Activated CD4-positive, alpha-beta T cell treated with anti-CD3 and anti-CD28 coated beads for 1 hour (primary cell): ENCODE data around the gene TAPBPL.
A peak's percentile ranks its signal among the peaks of the same experiment; 100 is the strongest.
"Not testable (repeated sequence)": the region's sequence is repeated elsewhere in the genome, so short reads cannot be mapped to it uniquely, and the experiment has no call there.

Source experiments
- DNase-seq: peaks from one replicate; pipeline ENCODE4 v3.0.0-alpha.2; 2020

TAPBPL gene

DNA sequence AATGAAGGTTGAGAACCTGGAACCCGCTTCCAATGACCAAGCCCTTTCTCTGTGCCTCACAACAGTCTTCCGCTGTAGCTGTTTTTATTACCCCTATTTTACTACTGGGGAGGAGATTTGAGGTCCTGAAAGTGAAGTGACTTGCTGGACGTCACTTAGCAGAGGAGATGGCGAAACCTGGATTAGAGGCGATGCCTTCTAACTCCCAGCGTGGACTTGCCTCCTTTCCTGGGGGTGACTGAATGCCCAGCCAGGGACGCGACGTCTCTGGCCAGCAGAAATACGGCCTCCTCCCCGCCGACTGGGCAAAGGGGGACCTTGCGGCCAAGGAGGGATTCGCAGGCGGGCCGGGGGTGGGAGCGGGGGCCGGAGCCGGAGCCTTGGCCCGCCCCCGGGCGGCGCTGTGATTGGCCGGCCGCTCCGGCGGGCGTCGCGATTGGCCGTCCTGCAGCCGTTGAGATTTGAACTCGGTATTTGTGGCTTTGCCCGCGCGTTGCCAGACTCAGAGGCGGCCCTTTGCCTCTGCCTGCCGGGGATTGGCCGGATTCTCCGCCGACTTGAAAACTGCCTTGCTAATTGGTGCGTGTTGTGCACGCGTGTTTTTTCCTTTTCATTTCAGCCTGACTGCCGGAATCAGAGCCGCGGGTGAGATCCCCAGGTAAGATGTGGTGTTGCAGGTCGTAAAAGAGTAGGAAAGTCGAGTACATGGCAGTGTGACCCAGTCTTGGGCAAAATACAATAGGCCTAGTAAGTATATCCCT lies 41.8 kb downstream of the TAPBPL start, which contains the start of gene NCAPD2:
NCAPD2 (plus strand) TSS at position 606 of the 761 bp plus-strand sequence. CDS start 997 bp downstream, outside the sequence.
- DNase-seq, result peak; percentile 92

DNA sequence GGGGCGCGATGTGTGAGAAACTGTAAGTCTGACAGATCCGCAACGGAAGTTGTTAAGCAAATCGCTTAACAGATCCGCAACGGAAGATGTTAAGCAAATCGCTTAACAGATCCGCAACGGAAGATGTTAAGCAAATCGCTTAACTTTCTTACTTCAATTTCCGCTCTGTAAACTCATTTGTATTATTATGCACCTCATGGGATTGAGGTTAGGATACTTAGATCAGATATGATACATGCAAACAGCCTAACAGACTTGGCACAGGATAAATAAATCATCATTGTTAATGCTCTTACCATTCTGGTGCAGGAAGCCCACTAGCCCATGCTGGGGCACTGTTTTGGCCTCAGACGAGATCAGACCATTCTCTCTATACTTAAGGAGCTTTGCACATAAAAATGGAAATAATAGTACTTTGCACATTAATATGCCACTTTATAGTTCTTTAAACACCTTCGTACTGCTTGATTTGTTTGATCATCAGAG lies 42.5 kb downstream of the TAPBPL start:
- DNase-seq, result no peak

DNA sequence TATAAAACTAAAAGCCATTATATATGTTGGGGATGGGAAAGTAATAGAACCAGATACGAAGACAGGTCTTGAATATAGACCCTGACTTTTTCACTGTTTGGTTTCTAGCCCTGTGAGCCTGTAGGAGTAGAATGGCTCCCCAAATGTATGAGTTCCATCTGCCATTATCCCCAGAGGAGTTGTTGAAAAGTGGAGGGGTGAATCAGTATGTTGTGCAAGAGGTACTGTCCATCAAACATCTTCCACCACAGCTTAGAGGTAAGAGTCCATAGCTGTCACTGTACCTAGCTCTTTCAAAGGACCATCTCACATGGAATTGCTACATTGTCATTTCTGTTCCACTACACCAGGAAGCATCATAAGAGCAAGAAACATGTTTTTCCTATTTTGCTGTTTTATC lies 43.1 kb downstream of the TAPBPL start:
- no peak for DNase-seq

DNA sequence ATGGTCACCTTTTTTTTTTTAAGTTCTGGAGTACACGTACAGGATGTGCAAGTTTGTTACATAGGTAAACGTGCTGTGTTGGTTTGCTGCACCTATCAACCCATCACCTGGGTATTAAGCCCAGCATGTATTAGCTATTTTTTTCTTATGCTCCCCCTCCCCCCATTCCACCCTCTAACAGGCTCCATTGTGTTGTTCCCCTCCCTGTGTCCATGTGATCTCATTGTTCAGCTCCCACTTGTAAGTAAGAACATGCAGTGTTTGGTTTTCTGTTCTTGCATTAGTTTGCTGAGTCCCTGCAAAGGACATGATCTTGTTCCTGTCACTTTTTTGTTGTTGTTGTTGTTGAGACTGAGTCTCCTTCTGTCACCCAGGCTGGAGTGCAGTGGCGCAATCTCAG lies 45.4 kb downstream of the TAPBPL start:
- DNase-seq, result not testable (repeated sequence)

DNA sequence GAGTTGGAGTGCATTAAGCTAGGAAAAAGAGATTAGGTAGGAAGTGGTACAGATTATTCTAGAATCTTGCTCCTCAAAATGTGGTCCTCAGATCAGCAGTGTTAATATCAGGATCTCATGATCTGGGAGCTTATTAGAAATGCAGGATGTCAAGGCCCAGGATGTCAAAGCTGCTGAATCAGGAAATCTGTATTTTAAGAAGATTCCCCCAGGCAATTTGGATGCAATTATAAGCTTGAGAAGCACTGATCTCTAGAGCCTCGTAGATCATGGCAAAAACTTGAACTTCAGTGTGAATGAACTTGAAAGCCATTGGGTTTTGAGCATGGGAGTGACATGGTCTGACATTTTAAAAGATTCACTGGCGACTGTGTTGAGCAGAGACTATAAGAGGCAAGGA lies 48.6 kb downstream of the TAPBPL start:
- no peak for DNase-seq

DNA sequence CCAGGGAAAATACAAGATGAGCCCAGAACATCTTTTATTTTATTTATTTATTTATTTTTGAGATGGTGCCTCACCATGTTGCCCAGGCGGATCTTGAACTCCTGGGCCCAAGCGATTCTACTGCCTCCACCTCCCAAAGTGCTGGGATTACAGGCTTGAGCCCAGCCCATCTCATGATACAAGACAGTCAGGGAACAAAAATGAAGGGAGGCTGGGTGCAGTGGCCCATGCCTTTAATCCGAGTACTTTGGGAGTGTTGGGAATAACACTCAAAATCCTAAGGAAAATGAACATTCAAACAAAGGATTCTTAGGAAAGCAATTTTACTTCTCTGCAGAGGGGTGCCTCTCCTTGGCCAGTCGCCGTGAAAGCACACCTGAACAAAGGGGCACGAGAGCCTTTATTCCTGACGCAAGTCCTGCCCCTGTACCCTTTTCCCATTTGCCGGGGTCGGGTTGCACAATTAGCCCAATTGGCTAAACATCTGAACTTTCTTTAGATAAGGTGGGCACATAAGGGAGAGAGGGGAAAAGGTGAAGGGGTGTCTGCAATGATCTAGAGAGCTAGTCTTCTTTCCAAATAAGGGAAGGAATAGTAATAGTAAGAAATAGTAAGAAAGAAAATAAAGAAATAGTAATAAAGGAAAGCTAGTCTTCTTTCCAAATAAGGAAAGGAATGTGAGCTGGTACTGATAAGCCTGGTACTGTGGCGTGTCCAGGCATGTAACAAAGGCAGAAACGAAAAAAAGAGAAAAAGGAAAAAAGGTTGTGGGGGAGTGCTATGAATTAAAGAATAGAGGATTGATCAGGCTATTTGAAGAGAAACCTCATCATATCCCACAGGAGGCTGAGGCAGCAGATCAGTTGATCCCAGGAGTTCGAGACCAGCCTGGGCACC lies 55.5 kb downstream of the TAPBPL start:
- no peak for DNase-seq

DNA sequence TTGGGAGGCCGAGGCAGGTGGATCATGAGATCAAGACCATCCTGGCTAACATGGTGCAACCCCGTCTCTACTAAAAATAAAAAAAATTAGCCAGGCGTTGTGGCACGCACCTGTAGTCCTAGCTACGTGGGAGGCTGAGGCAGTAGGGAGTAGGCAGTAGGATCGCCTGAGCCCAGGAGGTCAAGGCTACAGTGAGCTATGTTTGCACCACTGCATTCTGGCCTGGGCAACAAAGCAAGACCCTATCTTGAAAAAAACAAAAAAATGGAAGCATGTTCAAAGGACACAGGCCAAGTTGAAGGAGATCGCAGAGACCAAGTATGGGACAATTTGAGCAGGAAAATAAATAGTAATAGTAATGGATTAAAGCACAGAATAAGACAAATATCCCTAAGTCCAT lies 56.2 kb downstream of the TAPBPL start:
- no peak for DNase-seq
